GM12891 (cell line): ENCODE results near the gene OR2B2.

Experiments used
- PAX5 ChIP-seq: IDR thresholded peaks from 2 replicates; pipeline ENCODE4 v1.6.1; 2011; ENCODE audit warnings: low read length, moderate library complexity, mild to moderate bottlenecking; ENCODE audit not compliant: insufficient read depth, severe bottlenecking
- POLR2A ChIP-seq: IDR thresholded peaks from 2 replicates; pipeline ENCODE4 v1.6.1; 2011; ENCODE audit warnings: low read depth, low read length, control low read depth
- POLR2AphosphoS5 ChIP-seq: IDR thresholded peaks from 2 replicates; pipeline ENCODE4 v1.6.1; 2011; ENCODE audit warnings: low read depth, low read length, control low read depth
- SPI1 ChIP-seq: IDR thresholded peaks from 2 replicates; pipeline ENCODE4 v1.6.1; 2011; ENCODE audit warnings: low read depth, low read length, control low read depth

DNA sequence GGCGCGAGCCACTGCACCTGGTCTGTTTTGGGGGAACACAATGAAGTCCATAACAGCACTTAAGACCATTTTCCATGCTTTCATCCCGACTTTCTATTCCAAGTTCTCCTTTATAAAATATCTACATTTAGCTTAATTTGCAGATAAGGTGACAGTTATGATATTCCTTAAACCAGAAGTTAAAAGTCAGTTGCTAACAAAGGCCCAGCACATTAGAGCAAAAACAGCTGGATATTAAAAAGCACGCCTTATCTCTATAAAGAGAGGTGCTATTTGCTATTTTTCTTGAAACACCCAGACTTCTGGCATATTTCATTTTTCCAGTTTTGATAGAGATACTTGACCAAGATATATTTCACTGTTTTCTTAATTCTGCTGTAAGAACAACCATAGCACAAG lies 15.8 kb downstream of the OR2B2 start:
- TF ChIP-seq POLR2AphosphoS5, result no peak
- TF ChIP-seq POLR2A, result no peak
- no peak for TF ChIP-seq PAX5
- TF ChIP-seq SPI1, result no peak
